ENCODE data around the gene PARVB. TPM values are rescaled to one million over a fixed set of nuclear protein-coding genes. Genes with fewer than 3 reads are reported as not detected.
A peak's percentile ranks its signal among the peaks of the same experiment; 100 is the strongest.
"Not testable (repeated sequence)": the region's sequence is repeated elsewhere in the genome, so short reads cannot be mapped to it uniquely, and the experiment has no call there.

The PARVB gene
- total RNA-seq, 2 donors from 2014 or later, result 21.6 to 73.7 TPM

DNA sequence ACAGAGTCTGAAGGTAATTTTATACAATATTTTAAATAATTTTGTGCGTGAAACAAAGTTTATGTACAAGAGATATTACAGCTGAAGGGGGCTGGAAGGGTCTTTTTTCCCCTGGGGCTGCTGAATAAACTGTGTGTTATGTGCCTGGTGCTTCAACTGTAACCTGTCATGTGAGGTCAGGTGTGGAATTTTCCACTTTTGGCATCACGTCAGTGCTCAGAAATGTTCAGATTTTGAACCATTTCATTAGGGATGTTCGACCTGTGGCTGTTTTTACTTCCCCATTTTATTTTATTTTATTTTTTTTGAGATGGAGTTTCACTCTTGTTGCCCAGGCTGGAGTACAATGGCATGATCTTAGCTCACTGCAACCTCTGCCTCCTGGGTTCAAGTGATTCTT is 7.5 kb upstream of the PARVB start:
- H3K9me3 Mint-ChIP-seq; H3K27ac Mint-ChIP-seq; ATAC-seq; DNase-seq (ENCODE audit: low spot score in 2 of 2); H3K36me3 Mint-ChIP-seq: not testable (repeated sequence)

DNA sequence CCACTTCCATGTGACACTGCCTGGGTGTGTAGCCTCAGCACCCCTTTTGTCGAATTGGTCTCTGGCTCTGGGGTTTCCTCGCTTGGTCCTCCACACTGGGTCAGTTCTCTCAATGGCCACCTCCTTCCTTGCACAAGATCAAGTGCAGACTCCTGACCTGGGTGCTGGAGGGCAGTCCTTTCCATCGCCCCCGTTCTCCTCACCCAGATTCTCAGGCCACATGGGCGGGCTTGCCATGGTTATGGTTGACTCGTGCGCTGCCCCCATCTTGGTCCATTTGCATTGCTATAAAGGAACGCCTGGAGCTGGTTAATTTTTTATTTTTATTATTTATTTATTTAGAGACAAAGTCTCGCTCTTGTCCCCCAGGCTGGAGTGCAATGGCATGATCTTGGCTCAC is 5.5 kb upstream of the PARVB start:
- Mint-ChIP-seq H3K27ac (peak overlapping the region in 1 of 2 donors; percentile 45), H3K36me3 (no peaks in the 10 kb centered on the region), H3K9me3 (no peaks in the 10 kb centered on the region)
- ATAC-seq (no peak), DNase-seq (ENCODE audit: low spot score in 2 of 2) (no peak)

DNA sequence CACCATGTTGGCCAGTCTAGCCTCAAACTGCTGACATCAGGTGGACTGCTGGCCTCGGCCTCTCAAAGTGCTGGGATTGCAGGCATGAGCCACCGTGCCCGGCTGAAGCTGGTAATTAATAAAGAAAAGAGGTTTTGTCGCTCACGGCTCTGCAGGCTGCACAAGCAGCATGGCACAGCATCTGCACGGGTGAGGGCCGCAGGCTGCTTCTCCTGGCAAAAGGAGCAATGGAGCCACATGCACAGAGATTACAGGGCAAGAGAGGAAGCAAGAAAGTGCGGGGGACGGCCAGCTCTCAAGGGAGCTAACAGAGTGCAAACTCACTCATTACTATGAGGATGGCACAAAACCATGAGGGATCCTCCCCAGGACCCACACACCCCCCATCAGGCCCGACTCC is 4.7 kb upstream of the PARVB start:
- DNase-seq (ENCODE audit: low spot score in 2 of 2) (no peak), ATAC-seq (no peak)
- Mint-ChIP-seq H3K9me3 (no peaks in the 10 kb centered on the region), H3K27ac (no peak overlapping the region), H3K36me3 (no peaks in the 10 kb centered on the region)

DNA sequence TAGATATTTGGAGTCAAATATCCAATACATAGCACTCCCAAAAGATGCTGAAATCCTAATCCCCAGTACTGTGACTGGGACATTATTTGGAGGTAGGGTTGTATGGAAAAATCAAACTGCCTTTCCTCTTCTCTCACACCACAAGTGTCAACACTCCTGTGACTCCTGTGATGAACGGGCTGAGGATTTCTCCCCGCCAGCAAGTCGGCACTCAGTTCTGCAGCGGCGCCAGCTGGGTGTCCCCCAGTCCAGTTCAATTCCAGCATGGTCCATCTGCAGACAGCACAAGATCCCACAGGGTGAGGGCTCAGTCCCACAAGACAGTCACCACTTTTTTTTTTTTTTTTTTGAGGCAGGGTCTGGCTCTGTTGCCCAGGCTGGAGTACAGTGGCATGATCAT is 4.3 kb upstream of the PARVB start:
- Mint-ChIP-seq H3K36me3 (no peaks in the 10 kb centered on the region), H3K9me3 (no peaks in the 10 kb centered on the region), H3K27ac (no peak overlapping the region)
- DNase-seq (ENCODE audit: low spot score in 2 of 2), result no peak
- ATAC-seq, result no peak

DNA sequence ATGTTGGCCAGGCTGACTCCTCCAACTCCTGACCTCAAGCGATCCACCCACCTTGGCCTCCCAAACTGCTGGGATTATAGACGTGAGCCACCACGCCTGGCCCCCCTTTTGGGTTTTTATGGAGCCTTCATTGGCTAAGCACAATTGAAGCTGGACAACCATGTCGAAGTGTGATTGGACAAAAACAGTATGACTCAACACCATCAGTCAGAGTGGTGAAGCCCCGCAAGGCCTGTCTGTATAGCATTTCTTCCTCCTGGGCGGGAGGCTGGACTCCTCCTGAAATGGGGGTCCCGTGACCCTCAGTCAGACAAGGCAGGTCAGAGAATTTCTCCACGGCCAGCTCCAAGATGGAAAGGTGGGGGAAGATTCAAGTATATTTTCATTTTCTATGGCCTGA is 3.1 kb upstream of the PARVB start:
- H3K9me3 Mint-ChIP-seq, result no peaks in the 10 kb centered on the region
- no peaks in the 10 kb centered on the region for H3K36me3 Mint-ChIP-seq
- ATAC-seq (no peak), DNase-seq (ENCODE audit: low spot score in 2 of 2) (no peak)
- peak overlapping the region in 1 of 2 donors; percentile 59 for H3K27ac Mint-ChIP-seq

DNA sequence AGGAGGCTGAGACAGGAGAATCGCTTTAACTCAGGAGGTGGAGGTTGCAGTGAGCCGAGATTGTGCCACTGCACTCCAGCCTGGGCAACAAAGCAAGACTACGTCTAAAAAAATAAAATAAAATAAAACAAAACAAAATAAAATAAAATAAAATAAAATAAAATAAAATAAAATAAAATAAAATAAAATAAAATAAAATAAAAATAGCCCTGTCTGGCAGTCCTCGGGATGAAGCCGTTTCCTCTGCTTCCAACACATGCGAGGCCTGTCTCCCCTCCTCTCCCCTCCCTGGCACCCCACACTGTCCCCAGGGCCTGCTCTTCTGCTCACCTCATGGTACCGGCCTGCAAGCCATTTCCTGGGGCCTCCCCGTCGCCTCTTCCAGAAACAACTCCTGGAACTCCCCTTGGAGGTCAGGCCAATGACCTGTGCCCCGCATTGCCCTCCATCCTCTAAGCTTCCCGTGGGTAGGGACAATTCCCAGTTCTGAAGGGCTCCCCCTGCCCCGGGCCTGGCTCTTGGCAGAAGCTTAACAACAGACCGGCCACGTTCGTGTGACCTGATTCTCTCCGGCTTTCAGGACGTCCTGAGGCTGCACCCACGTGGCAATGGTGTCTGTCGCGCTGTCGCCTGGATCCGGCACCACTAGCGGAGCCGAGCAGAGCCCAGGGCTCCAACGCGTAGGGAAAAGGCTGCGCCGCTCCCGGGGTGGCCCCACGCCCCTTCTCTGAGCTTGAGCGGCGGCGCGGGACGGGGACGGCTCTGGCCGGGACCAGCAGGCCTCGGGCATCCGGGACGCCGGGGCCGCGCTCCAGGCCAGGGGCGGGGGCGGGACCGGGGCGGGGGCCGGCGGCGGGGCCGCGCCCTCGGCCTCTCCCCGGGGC is 456 bp upstream of the PARVB start:
- Mint-ChIP-seq H3K36me3 (peaks cover 0 to 13% of the 10 kb centered on the region in 2 donors), H3K9me3 (no peaks in the 10 kb centered on the region), H3K27ac (peak overlapping the region; percentile 80 to 81)
- DNase-seq (ENCODE audit: low spot score in 2 of 2) (peak; percentile 54 to 59), ATAC-seq (peak; percentile 53 to 70)

DNA sequence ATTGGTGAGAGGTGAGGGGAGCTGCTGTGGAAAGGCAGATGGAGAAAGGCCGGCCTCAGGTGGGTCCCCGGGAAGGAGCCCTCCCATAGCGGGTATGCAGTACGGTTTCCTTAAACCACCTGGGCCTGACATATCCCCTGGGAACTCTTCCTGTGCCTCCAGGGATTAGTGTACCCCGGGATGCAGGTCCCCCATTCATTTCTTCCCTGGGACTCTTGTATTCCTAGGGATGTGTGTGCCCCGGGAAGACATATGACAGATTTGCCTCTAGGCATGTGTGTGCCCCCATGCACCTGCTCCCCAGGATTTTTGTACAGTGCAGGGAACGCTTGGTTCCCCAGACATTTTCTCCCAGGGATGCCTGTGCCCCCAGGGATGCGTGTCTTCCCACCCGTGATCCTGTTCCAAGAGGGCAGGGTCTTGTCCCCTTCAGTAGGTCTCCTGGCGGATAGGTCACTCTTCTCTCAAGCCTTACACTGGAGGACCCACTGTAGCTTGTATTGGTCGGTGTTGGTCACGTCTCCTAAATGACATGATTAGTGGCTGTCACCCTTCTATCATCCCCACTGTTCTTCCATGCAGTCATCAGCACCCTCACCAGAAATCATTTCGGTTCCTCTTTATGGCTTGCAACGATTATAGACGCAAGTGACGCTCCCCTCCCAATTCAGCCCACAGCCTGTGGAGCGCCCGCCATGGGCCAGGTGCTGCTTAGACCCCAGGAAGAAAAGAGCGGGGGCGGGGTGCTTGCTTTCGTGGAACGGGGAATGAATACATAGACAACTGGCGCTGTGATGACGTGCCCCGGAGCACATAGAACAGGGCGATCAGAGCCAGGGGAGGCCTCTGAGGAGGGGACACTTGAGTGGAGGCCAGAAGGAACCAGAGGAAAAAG is 1.3 kb downstream of the PARVB start:
- DNase-seq (ENCODE audit: low spot score in 2 of 2) (no peak), ATAC-seq (no peak)
- peaks cover 0 to 13% of the 10 kb centered on the region in 2 donors for H3K36me3 Mint-ChIP-seq
- no peaks in the 10 kb centered on the region for H3K9me3 Mint-ChIP-seq
- peak overlapping the region; percentile 65 to 86 for H3K27ac Mint-ChIP-seq

DNA sequence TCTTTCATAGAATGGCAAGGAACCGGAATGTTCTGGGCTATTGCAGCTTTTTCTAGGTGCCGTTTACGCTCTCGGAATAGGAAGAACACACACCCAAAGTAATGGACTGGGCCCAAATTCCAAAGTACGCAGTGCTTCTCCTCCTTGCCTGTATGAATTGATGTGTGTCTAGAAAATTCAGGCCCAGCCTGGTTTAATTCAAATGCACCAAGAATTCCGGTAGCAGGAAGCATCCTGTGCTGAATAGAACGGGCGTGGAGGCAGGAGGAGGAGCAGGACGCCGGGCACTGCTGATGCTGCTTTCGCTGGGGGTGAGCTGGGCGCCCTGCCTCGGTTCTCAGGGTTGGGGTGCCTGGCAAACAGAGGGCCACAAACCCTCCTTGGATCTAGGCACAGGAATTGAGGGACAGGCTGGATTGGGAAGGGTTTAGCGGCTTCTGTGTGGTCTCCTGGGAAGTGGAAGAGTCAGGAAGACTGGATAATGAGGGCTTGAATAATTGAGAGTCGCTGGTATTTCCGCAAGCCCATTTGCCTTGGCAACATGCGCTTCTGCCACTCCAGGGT is 2.0 kb downstream of the PARVB start:
- ATAC-seq (no peak), DNase-seq (ENCODE audit: low spot score in 2 of 2) (no peak)
- Mint-ChIP-seq H3K27ac (peak overlapping the region; percentile 86 to 98), H3K9me3 (no peaks in the 10 kb centered on the region), H3K36me3 (peaks cover 0 to 13% of the 10 kb centered on the region in 2 donors)

DNA sequence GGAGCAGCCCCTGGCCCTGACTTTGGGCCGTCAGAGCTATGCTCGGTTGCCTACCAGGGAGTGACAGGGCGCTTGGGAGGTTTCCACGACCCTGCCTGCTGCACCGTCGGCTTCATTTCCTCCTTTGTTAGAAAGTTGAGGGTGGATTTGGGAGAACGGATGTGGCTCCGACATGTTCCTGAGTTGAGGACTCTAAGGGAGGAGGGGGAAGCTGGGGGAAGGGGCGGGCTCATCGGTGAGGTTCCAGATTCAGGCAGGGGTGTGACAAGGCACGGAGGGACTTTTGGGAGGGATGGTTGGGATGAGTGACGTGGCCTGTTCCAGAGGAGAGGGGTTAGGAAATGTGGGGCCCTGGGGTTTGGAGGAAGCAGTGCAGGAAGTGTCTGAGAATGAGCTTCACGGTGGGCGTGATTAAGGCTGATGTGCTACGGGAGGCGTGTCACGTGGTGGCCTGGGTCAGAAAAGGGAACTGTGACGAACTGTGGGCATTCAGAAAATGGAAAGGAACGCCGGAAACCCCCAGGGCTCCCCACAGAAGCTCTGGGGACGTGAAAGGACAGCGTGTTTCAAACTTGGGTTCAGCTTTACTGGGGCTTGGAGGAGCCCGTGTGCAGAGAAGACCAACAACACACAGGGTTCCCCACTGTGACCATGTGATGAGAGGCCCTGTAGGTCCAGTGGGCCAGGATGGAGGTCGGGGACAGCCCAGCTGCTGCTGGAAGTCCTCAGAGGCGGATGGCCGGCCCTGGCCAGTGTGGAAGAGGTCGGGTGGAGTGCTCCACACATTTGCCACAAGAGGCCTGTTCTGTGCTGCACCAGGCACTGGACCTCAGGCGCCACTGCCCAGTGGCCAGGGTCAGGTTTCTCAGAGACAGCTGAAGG is 2.8 kb downstream of the PARVB start:
- peak; percentile 70 to 76 for ATAC-seq
- Mint-ChIP-seq H3K27ac (peak overlapping the region; percentile 86 to 98), H3K36me3 (peaks cover 0 to 13% of the 10 kb centered on the region in 2 donors), H3K9me3 (no peaks in the 10 kb centered on the region)
- DNase-seq (ENCODE audit: low spot score in 2 of 2), result peak; percentile 61 to 72

DNA sequence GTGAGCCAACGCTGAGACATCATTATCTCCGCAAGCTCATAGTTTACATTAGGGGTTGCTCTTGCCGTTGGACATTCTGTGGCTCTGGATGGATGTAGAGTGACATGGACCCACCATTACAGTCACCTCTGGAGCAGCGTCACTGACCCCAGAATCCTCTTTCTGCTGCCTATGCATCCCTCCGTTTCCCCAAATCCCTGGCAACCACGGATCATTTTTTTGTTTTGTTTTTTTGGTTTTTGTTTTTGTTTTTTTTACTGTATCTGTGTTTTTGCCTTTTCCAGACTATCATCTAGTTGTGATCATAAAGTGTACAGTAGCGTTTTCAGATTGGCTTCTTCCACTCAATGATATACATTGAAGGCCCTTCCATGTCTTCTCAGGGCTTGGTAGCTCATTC is 4.0 kb downstream of the PARVB start:
- no peak for ATAC-seq
- H3K27ac Mint-ChIP-seq, result no peak overlapping the region
- peaks cover 0 to 13% of the 10 kb centered on the region in 2 donors for H3K36me3 Mint-ChIP-seq
- DNase-seq (ENCODE audit: low spot score in 2 of 2), result no peak
- no peaks in the 10 kb centered on the region for H3K9me3 Mint-ChIP-seq

DNA sequence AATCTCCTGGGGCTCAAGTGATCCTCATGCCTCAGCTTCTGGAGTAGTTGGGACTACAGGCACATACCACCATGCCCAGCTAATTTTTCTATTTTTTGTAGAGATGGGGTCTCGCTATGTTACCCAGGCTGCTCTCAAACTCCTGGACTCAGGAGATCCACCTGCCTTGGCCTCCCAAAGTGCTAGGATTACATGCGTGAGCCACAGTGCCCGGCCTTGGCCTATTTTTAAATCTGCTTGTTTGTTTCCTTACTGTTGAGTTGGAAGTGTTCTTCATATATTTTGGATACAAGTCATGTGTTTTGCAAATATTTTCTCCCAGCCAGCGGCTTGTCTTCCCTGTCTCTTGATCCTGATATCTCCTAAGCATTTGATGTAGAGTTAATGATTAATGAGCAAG is 5.0 kb downstream of the PARVB start:
- DNase-seq (ENCODE audit: low spot score in 2 of 2) (no peak), ATAC-seq (no peak)
- peaks cover 0 to 13% of the 10 kb centered on the region in 2 donors for H3K36me3 Mint-ChIP-seq
- H3K9me3 Mint-ChIP-seq, result no peaks in the 10 kb centered on the region
- no peak overlapping the region for H3K27ac Mint-ChIP-seq

DNA sequence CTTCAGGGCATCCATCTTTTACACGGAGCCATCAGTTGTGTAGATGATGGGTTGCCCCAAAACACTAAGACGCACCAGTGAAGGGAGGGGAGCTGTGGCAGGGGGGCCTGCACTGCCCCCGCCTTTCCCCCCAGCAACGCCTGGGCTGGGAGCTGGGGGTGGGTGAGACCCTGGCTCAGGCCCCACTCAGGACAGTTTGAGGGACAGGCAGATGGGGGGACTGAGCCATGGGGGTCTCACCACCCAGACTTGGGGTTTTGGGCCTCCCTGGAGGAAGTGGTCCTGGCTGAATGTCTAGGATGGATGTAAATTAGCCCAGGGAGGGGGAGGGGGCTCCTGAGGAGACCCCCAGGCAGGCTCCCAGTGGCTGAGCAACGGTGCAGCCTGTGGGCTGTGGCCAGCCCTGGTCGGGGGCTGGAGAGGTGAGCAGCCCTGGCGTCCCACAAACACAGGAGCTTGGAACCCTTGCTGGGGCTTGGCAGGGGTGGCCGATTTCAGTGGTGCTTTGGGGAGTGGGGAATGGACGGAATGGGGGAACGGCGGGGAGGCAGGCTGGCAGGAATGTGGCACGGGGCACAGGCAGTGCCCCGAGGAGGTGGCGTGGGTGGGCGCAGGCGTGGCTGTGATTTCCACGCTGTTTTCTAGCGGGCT is 6.1 kb downstream of the PARVB start:
- H3K9me3 Mint-ChIP-seq, result no peaks in the 10 kb centered on the region
- no peak for ATAC-seq
- DNase-seq (ENCODE audit: low spot score in 2 of 2), result no peak
- H3K36me3 Mint-ChIP-seq, result peaks cover 0 to 13% of the 10 kb centered on the region in 2 donors
- peak overlapping the region; percentile 28 to 76 for H3K27ac Mint-ChIP-seq

DNA sequence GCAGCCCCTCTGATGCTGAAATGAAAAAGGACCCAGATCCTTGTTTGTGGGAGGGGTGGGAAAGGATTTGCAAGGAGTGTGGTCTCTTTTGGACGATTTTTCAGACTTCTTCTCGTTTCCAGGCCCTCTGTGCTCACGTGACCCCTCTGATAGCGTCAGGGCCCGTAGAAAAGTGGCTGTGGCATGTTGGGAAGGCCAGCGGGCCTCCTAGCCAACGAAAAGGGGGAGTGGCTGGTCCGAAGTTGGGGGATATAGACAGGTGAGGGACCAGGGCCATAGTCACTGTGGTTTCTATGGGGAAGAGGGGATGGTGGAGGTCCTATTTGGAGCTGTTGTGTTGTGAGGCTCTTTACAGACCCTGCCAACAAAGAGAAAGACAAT is 6.6 kb downstream of the PARVB start:
- peaks cover 0 to 13% of the 10 kb centered on the region in 2 donors for H3K36me3 Mint-ChIP-seq
- DNase-seq (ENCODE audit: low spot score in 2 of 2) (no peak), ATAC-seq (no peak)
- peak overlapping the region; percentile 28 to 76 for H3K27ac Mint-ChIP-seq
- no peaks in the 10 kb centered on the region for H3K9me3 Mint-ChIP-seq

DNA sequence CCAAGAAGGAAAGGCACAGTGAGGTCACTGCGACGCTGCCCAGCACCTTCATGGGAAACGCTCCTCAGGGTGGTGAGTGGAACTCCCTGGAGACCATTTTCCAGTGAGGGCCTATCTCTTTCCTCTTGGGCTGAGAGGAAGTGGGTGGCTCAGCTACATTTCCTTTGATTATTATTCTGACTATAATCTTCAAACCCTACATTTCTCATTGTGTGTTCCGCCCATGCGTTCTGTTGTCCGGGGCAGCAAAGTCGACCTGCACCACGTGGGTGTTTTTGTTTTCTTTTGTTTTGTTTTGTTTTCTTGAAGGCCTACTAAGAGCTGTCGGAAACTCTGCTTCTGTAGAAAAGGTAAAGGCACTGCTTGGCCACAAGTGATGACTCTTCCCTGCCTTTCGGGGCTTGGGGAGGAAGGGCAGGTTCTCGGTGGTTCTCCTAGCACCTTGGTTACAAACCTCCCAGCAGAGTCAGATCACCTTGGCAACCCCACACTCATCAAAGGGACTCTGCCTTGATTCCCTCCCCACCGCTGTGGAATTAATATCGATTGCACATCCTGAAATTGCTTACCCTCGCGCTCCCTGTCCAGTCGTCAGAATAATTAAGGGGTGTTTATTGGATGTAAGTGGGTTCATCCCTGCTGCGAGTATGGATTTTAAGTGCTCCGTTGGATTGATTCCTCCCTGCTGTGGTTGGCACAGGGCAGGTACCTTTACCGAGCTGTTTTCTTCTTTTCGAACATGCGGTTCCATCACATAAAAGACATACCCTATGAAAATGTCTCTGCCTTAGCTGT is 7.3 kb downstream of the PARVB start:
- Mint-ChIP-seq H3K27ac (peak overlapping the region; percentile 28 to 76), H3K36me3 (peaks cover 0 to 10% of the 10 kb centered on the region in 2 donors), H3K9me3 (no peaks in the 10 kb centered on the region)
- DNase-seq (ENCODE audit: low spot score in 2 of 2), result no peak
- ATAC-seq, result peak; percentile 55 to 75

DNA sequence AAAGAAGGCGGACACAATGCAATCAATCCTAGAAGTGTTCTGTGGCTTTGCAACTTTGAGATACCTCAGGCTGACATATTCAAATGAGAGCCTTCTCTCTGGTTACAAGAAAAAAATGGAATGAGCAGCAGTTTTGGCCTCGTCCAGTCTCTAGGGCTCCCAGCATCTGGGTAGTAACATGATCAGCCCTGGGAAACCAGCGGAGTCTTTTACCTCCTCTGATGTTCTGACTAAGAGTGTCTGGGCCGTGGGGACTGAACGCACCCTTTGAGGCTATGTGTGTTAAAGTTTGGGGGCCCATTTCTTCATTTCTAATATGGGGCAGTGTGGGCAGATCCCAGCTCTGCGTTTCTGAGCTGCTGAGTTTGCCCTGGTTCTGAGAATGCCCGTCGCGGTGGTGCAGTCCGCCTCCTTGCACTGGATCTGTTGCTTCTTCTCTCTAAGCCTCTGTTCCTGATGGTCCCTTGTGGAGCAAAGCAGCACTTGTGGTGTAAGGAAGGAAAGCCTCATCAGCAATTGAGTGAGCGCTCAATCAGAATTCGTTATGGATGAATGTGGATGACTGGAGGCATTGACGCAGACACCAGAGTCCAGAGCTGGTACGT is 8.1 kb downstream of the PARVB start:
- no peak for ATAC-seq
- no peak for DNase-seq (ENCODE audit: low spot score in 2 of 2)
- Mint-ChIP-seq H3K27ac (no peak overlapping the region), H3K36me3 (peaks cover 0 to under 1% of the 10 kb centered on the region in 2 donors), H3K9me3 (no peaks in the 10 kb centered on the region)

Measured in activated naive CD4-positive, alpha-beta T cell treated with anti-CD3 and anti-CD28 coated beads, Interleukin-2, amount 50 U/mL, for 72 hours (primary cell).